Tibial nerve (tissue), 3 donors: ENCODE data around the gene RNF126.

Experiments used
- CTCF ChIP-seq, 5 experiments: fragments of 200-600 bp in 3 of 5; fragments of 450-650 bp in 2 of 5; sonication (generic) in 3 of 5; IDR thresholded peaks; one replicate each; pipeline ENCODE4 v1.5.1; 2016 to 2019; ENCODE audit warnings: antibody characterized with exemption in 5 of 5, mild to moderate bottlenecking in 3 of 5, moderate library complexity in 2 of 5
- POLR2A ChIP-seq, 2 donors: fragments of 450-650 bp; IDR thresholded peaks; one replicate each; pipeline ENCODE4 v1.6.1; 2017; ENCODE audit warnings: antibody characterized with exemption in 2 of 2, mild to moderate bottlenecking in 2 of 2, moderate library complexity in 2 of 2

- TF ChIP-seq CTCF (IDR thresholded peaks at IDR 0.05) (no peak), POLR2A (IDR thresholded peaks at IDR 0.05) (no peak)
Observed at GRCh38 chr19:632579-633067, 30.4 kb downstream of the RNF126 start.
